ENCODE measurements around the gene SYTL3.

Gene SYTL3

GRCh38 chr6:158660333-158660754 lies 10.5 kb downstream of the SYTL3 start:
- Histone ChIP-seq H3K9ac (ENCODE audit: low read depth, low read length, poor library complexity, severe bottlenecking) (no peak overlapping the region), H3K4me2 (ENCODE audit: low read depth, low read length, poor library complexity, severe bottlenecking) (no peak overlapping the region)

GRCh38 chr6:158661156-158661685 lies 11.4 kb downstream of the SYTL3 start:
- no peaks in the 10 kb centered on the region for H3K79me2 ChIP-seq (ENCODE audit: insufficient read depth, low read length)
- H2AFZ ChIP-seq (ENCODE audit: low read length) = no peak overlapping the region
- H3K4me1 ChIP-seq (ENCODE audit: insufficient read depth, low read length, poor library complexity, severe bottlenecking) = no peaks in the 10 kb centered on the region
- H3K9ac ChIP-seq (ENCODE audit: low read depth, low read length, poor library complexity, severe bottlenecking) = no peak overlapping the region
- TF ChIP-seq EZH2phosphoT487 (IDR thresholded peaks at IDR 0.05; ENCODE audit: borderline replicate concordance) (no peak), CTCF (conservative IDR thresholded peaks at IDR 0.05; ENCODE audit: low read length) (0 out of 2 replicates have a peak, but pooled peaks have one; percentile 10)
- no peaks in the 10 kb centered on the region for H3K9me2 ChIP-seq (replicated peaks; ENCODE audit: low read depth, low read length)
- H4K20me1 ChIP-seq (ENCODE audit: insufficient read depth, low read length, poor library complexity, severe bottlenecking) = no peaks in the 10 kb centered on the region
- no peaks in the 10 kb centered on the region for H3F3A ChIP-seq (ENCODE audit: low read depth)
- H3K4me2 ChIP-seq (ENCODE audit: low read depth, low read length, poor library complexity, severe bottlenecking) = no peak overlapping the region
- H3K9me3 ChIP-seq (ENCODE audit: insufficient read depth, low read depth, low read length) = no peaks in the 10 kb centered on the region
- H3K4me3 ChIP-seq (ENCODE audit: low read length, poor library complexity, severe bottlenecking) = no peak overlapping the region
- peaks cover 81% of the 10 kb centered on the region for H3K27me3 ChIP-seq (ENCODE audit: insufficient read depth, low read length, poor library complexity, severe bottlenecking)
- no peaks in the 10 kb centered on the region for H3K36me3 ChIP-seq (ENCODE audit: insufficient read depth, low read length)

More at GRCh38 chr6:158660333-158660754, 10.5 kb downstream of the SYTL3 start:
- no peaks in the 10 kb centered on the region for H3K36me3 ChIP-seq (ENCODE audit: insufficient read depth, low read length)
- H3K9me2 ChIP-seq (replicated peaks; ENCODE audit: low read depth, low read length) = no peaks in the 10 kb centered on the region
- H3K9me3 ChIP-seq (ENCODE audit: insufficient read depth, low read depth, low read length) = no peaks in the 10 kb centered on the region
- H3K27me3 ChIP-seq (ENCODE audit: insufficient read depth, low read length, poor library complexity, severe bottlenecking) = peaks cover 83% of the 10 kb centered on the region
- no peaks in the 10 kb centered on the region for H4K20me1 ChIP-seq (ENCODE audit: insufficient read depth, low read length, poor library complexity, severe bottlenecking)
- H3K4me3 ChIP-seq (ENCODE audit: low read length, poor library complexity, severe bottlenecking) = no peak overlapping the region
- H2AFZ ChIP-seq (ENCODE audit: low read length) = no peak overlapping the region
- no peaks in the 10 kb centered on the region for H3K4me1 ChIP-seq (ENCODE audit: insufficient read depth, low read length, poor library complexity, severe bottlenecking)
- no peaks in the 10 kb centered on the region for H3F3A ChIP-seq (ENCODE audit: low read depth)
- TF ChIP-seq EZH2phosphoT487 (IDR thresholded peaks at IDR 0.05; ENCODE audit: borderline replicate concordance) (no peak), CTCF (conservative IDR thresholded peaks at IDR 0.05; ENCODE audit: low read length) (peak; percentile 77)
- no peaks in the 10 kb centered on the region for H3K79me2 ChIP-seq (ENCODE audit: insufficient read depth, low read length)

GRCh38 chr6:158662607-158662953 lies 12.7 kb downstream of the SYTL3 start:
- H3K4me2 ChIP-seq (ENCODE audit: low read depth, low read length, poor library complexity, severe bottlenecking) = no peak overlapping the region
- TF ChIP-seq EZH2phosphoT487 (IDR thresholded peaks at IDR 0.05; ENCODE audit: borderline replicate concordance) = no peak
- no peak for TF ChIP-seq CTCF (conservative IDR thresholded peaks at IDR 0.05; ENCODE audit: low read length)

More at GRCh38 chr6:158662607-158662953, 12.7 kb downstream of the SYTL3 start:
- no peak overlapping the region for H2AFZ ChIP-seq (ENCODE audit: low read length)
- H3K4me3 ChIP-seq (ENCODE audit: low read length, poor library complexity, severe bottlenecking) = no peak overlapping the region
- H3K27me3 ChIP-seq (ENCODE audit: insufficient read depth, low read length, poor library complexity, severe bottlenecking) = peaks cover 81% of the 10 kb centered on the region
- H4K20me1 ChIP-seq (ENCODE audit: insufficient read depth, low read length, poor library complexity, severe bottlenecking) = no peaks in the 10 kb centered on the region
- H3K9ac ChIP-seq (ENCODE audit: low read depth, low read length, poor library complexity, severe bottlenecking) = no peak overlapping the region
- H3K9me3 ChIP-seq (ENCODE audit: insufficient read depth, low read depth, low read length) = no peaks in the 10 kb centered on the region
- no peaks in the 10 kb centered on the region for H3K36me3 ChIP-seq (ENCODE audit: insufficient read depth, low read length)
- no peaks in the 10 kb centered on the region for H3K4me1 ChIP-seq (ENCODE audit: insufficient read depth, low read length, poor library complexity, severe bottlenecking)
- H3K79me2 ChIP-seq (ENCODE audit: insufficient read depth, low read length) = no peaks in the 10 kb centered on the region
- H3F3A ChIP-seq (ENCODE audit: low read depth) = no peaks in the 10 kb centered on the region
- H3K9me2 ChIP-seq (replicated peaks; ENCODE audit: low read depth, low read length) = no peaks in the 10 kb centered on the region
